ENCODE data around the gene MIOS.

MIOS gene

DNA sequence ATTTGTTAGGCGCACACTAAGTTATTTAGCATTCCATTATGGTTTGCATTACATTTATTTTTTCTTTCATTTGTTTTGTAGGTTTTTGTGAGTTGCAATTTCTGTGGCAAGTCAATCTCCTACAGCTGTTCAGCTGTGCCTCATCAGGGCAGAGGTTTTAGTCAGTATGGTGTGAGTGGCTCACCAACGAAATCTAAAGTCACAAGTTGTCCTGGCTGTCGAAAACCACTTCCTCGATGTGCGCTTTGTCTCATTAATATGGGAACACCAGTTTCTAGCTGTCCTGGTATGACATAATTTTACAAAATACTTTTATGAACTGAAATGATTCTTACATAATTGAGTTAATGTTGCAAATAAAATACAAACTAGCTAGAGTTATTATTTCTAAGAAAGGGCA, 29.5 kb downstream of the MIOS start:
- H3K4me1 ChIP-seq (ENCODE audit: control insufficient read depth, insufficient read depth, low read length), result no peaks in the 10 kb centered on the region

GRCh38 chr7:7607010-7607409, 40.3 kb downstream of the MIOS start:
- no peak overlapping the region for H3K4me3 ChIP-seq (ENCODE audit: low read depth, low read length)
- H3K9me3 ChIP-seq (ENCODE audit: control insufficient read depth, insufficient read depth, low read length), result no peaks in the 10 kb centered on the region
- no peaks in the 10 kb centered on the region for H3K27me3 ChIP-seq (ENCODE audit: control insufficient read depth, insufficient read depth, low read length)
- H3K9ac ChIP-seq (ENCODE audit: low read depth, low read length), result no peak overlapping the region
- no peaks in the 10 kb centered on the region for H3K36me3 ChIP-seq (ENCODE audit: control insufficient read depth, insufficient read depth, low read length)
- no peaks in the 10 kb centered on the region for H3K4me1 ChIP-seq (ENCODE audit: control insufficient read depth, insufficient read depth, low read length)

More for the DNA sequence above, 29.5 kb downstream of the MIOS start:
- Histone ChIP-seq H3K27me3 (ENCODE audit: control insufficient read depth, insufficient read depth, low read length) (no peaks in the 10 kb centered on the region), H3K9ac (ENCODE audit: low read depth, low read length) (no peak overlapping the region), H3K4me3 (ENCODE audit: low read depth, low read length) (no peak overlapping the region), H3K36me3 (ENCODE audit: control insufficient read depth, insufficient read depth, low read length) (peaks cover 8% of the 10 kb centered on the region), H3K9me3 (ENCODE audit: control insufficient read depth, insufficient read depth, low read length) (no peaks in the 10 kb centered on the region)

DNA sequence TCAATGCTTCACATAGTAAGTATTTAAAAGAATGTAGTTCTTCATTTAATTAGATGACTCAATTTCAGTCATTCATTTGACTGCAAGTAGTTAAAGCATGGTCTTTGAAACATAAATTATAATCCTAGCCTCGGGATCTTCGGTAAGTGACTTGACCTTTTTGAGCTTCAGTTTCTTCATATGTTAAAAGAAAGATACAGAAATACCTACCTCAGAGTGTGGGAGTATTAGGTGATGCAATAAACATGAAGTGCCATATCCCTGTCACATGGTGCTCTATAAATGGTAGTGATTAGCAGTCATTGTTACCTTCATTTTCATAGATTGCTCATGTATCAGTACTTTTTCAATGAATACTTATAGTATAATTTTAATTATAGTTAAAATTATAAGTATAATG, 42.6 kb downstream of the MIOS start:
- Histone ChIP-seq H3K27me3 (ENCODE audit: control insufficient read depth, insufficient read depth, low read length) (no peaks in the 10 kb centered on the region), H3K4me3 (ENCODE audit: low read depth, low read length) (no peak overlapping the region), H3K36me3 (ENCODE audit: control insufficient read depth, insufficient read depth, low read length) (no peaks in the 10 kb centered on the region), H3K4me1 (ENCODE audit: control insufficient read depth, insufficient read depth, low read length) (no peaks in the 10 kb centered on the region), H3K9ac (ENCODE audit: low read depth, low read length) (no peak overlapping the region), H3K9me3 (ENCODE audit: control insufficient read depth, insufficient read depth, low read length) (no peaks in the 10 kb centered on the region)

DNA sequence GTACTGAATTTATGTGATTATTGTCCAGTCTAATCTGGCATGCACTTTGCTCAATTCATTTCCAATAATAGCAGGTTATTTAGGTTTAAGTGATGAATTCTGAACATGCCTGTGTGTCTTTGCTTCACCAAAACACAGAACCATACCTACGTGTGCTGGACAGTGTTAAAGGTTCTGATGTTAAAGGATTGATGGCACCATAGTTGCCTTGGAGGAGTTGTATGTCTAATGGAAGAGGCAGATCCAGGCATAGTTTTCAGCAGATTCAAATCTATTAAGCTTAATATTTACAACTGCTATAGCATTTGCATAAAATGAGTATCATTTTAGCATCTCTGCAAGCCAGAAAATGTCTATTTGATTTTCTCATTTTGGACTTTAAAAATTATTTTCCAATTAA, 45.8 kb downstream of the MIOS start:
- Histone ChIP-seq H3K4me3 (ENCODE audit: low read depth, low read length) (no peak overlapping the region), H3K4me1 (ENCODE audit: control insufficient read depth, insufficient read depth, low read length) (no peaks in the 10 kb centered on the region), H3K36me3 (ENCODE audit: control insufficient read depth, insufficient read depth, low read length) (no peaks in the 10 kb centered on the region), H3K27me3 (ENCODE audit: control insufficient read depth, insufficient read depth, low read length) (no peaks in the 10 kb centered on the region), H3K9ac (ENCODE audit: low read depth, low read length) (no peak overlapping the region), H3K9me3 (ENCODE audit: control insufficient read depth, insufficient read depth, low read length) (no peaks in the 10 kb centered on the region)

GRCh38 chr7:7613210-7613609, 46.5 kb downstream of the MIOS start:
- Histone ChIP-seq H3K4me1 (ENCODE audit: control insufficient read depth, insufficient read depth, low read length) (no peaks in the 10 kb centered on the region), H3K36me3 (ENCODE audit: control insufficient read depth, insufficient read depth, low read length) (no peaks in the 10 kb centered on the region), H3K9me3 (ENCODE audit: control insufficient read depth, insufficient read depth, low read length) (no peaks in the 10 kb centered on the region), H3K4me3 (ENCODE audit: low read depth, low read length) (no peak overlapping the region), H3K9ac (ENCODE audit: low read depth, low read length) (no peak overlapping the region), H3K27me3 (ENCODE audit: control insufficient read depth, insufficient read depth, low read length) (no peaks in the 10 kb centered on the region)

DNA sequence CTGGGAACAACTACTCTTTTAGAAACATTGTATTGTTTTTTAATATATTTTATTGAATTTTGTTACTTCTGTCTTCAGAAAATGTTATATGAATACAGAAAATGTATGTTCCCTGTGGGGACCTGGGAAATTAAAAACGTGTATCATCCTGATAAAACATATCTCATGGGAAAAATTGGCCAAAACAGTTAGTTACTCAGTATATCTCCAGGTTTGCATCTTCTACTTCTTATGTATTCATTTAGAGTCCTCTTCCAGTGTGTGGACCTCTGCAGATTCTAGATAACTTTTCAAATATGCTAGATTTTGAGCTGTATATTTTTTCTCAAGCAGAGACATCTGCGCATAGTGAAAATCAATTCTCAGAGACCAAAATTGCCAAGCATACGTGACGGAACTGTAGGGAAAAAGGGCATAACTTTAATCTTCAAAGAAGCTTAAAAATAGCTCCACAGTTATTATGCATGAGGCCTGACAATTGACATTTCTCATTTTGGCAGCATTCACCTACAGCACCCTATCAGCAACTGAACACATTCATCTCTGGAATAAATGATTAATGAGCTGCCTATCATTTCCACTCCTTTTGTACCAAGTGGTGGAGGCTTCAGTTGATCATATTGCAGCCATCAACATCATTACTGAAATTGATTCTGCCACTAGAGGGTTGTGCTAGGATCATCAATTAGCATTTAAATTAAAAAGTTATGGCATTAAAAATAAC, 47.5 kb downstream of the MIOS start:
- H3K4me1 ChIP-seq (ENCODE audit: control insufficient read depth, insufficient read depth, low read length), result no peaks in the 10 kb centered on the region
- H3K36me3 ChIP-seq (ENCODE audit: control insufficient read depth, insufficient read depth, low read length), result no peaks in the 10 kb centered on the region
- H3K27me3 ChIP-seq (ENCODE audit: control insufficient read depth, insufficient read depth, low read length), result no peaks in the 10 kb centered on the region
- H3K4me3 ChIP-seq (ENCODE audit: low read depth, low read length), result no peak overlapping the region
- no peaks in the 10 kb centered on the region for H3K9me3 ChIP-seq (ENCODE audit: control insufficient read depth, insufficient read depth, low read length)
- H3K9ac ChIP-seq (ENCODE audit: low read depth, low read length), result no peak overlapping the region

DNA sequence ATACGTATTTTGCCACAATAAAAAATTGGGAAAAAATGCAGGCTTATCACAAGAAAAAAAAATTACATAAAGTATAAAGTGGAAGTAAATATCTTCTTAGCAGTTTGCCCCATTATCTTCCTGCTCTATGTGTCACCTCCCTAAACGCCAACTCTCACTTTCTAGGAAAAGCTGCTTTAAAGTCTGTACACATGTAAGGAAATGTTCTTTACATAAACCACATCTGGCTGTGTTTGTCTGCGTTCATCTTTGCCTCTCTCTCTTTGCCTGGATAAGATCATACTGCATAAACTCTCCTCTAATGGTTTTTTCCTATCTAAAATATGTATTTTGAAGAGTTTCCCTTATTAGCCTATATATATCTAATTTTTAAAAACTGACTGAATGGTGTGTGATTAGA, 50.9 kb downstream of the MIOS start:
- Histone ChIP-seq H3K9ac (ENCODE audit: low read depth, low read length) (no peak overlapping the region), H3K9me3 (ENCODE audit: control insufficient read depth, insufficient read depth, low read length) (no peaks in the 10 kb centered on the region), H3K4me1 (ENCODE audit: control insufficient read depth, insufficient read depth, low read length) (no peaks in the 10 kb centered on the region), H3K27me3 (ENCODE audit: control insufficient read depth, insufficient read depth, low read length) (no peaks in the 10 kb centered on the region), H3K36me3 (ENCODE audit: control insufficient read depth, insufficient read depth, low read length) (no peaks in the 10 kb centered on the region), H3K4me3 (ENCODE audit: low read depth, low read length) (no peak overlapping the region)

DNA sequence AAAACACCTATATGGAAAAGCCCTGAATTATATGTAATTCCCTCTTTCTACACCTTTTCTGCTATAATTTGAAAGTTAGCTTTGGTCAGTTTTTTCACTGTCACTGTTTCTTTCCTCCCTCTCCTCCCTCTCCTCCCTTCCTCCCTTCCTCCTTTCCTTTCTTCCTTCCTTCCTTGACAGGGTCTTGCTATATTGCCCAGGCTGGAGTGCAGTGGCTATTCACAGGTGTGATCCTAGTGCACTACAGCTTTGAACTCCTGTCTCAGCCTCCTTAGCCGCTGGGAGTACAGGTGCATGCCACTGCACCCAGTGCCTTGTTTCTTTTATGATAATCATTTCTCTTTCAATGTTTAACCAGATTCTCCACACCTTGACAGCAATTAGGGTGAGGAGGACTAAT, 51.7 kb downstream of the MIOS start:
- no peaks in the 10 kb centered on the region for H3K4me1 ChIP-seq (ENCODE audit: control insufficient read depth, insufficient read depth, low read length)
- no peak overlapping the region for H3K9ac ChIP-seq (ENCODE audit: low read depth, low read length)
- no peaks in the 10 kb centered on the region for H3K27me3 ChIP-seq (ENCODE audit: control insufficient read depth, insufficient read depth, low read length)
- no peaks in the 10 kb centered on the region for H3K9me3 ChIP-seq (ENCODE audit: control insufficient read depth, insufficient read depth, low read length)
- H3K36me3 ChIP-seq (ENCODE audit: control insufficient read depth, insufficient read depth, low read length), result no peaks in the 10 kb centered on the region
- H3K4me3 ChIP-seq (ENCODE audit: low read depth, low read length), result no peak overlapping the region

GRCh38 chr7:7620236-7620635, 53.6 kb downstream of the MIOS start:
- no peak overlapping the region for H3K9ac ChIP-seq (ENCODE audit: low read depth, low read length)
- no peaks in the 10 kb centered on the region for H3K9me3 ChIP-seq (ENCODE audit: control insufficient read depth, insufficient read depth, low read length)

DNA sequence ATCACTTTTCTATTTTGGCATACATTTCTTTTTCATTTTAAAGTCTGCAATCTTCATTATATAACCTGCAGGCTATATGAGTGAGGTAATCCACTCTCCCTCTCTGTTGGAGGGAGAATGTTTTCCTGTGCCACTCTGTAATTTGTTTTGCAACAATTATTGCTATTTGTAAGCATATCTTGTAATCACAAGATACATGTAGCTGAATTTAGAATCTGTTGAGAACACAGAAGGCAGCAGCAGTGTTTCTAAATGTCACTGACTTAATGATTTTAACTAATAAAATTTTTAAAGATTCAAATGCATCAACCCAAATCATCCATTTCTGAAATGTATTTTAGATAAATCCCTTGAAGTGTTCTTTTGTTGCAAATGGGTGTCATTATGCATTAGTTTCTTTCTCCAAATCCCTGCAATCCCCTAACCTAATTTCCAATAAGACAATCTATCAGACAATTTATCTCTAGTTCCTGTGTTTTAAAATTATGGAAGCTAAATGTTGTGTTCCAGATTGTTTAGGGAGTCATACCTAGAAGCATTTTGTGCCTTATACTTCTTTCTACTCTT, 54.0 kb downstream of the MIOS start:
- H3K36me3 ChIP-seq (ENCODE audit: control insufficient read depth, insufficient read depth, low read length), result no peaks in the 10 kb centered on the region
- H3K9ac ChIP-seq (ENCODE audit: low read depth, low read length), result no peak overlapping the region
- no peaks in the 10 kb centered on the region for H3K4me1 ChIP-seq (ENCODE audit: control insufficient read depth, insufficient read depth, low read length)
- no peaks in the 10 kb centered on the region for H3K27me3 ChIP-seq (ENCODE audit: control insufficient read depth, insufficient read depth, low read length)
- no peaks in the 10 kb centered on the region for H3K9me3 ChIP-seq (ENCODE audit: control insufficient read depth, insufficient read depth, low read length)
- H3K4me3 ChIP-seq (ENCODE audit: low read depth, low read length), result no peak overlapping the region

More at GRCh38 chr7:7620236-7620635, 53.6 kb downstream of the MIOS start:
- no peaks in the 10 kb centered on the region for H3K36me3 ChIP-seq (ENCODE audit: control insufficient read depth, insufficient read depth, low read length)
- no peaks in the 10 kb centered on the region for H3K4me1 ChIP-seq (ENCODE audit: control insufficient read depth, insufficient read depth, low read length)
- H3K27me3 ChIP-seq (ENCODE audit: control insufficient read depth, insufficient read depth, low read length), result no peaks in the 10 kb centered on the region
- no peak overlapping the region for H3K4me3 ChIP-seq (ENCODE audit: low read depth, low read length)

DNA sequence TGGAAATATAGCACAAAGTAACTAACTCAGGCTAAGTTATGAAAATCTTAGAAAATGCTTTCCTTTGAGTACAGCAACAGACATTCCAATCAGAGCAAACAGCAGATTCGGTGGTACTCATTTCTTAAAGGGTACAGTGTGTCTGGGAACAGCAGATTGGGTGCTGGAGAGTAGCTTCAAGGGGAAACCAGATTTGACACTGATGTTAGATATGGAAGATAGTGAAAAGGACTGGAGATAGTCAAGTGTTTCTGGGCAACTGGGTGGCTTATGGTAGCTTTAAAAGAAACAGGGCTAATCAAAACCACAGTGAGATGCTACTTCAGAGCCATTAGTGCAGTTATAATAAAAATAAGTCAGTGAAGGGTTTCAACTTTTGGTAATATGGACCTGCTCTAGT, 61.8 kb downstream of the MIOS start:
- H3K4me1 ChIP-seq (ENCODE audit: control insufficient read depth, insufficient read depth, low read length), result no peaks in the 10 kb centered on the region

DNA sequence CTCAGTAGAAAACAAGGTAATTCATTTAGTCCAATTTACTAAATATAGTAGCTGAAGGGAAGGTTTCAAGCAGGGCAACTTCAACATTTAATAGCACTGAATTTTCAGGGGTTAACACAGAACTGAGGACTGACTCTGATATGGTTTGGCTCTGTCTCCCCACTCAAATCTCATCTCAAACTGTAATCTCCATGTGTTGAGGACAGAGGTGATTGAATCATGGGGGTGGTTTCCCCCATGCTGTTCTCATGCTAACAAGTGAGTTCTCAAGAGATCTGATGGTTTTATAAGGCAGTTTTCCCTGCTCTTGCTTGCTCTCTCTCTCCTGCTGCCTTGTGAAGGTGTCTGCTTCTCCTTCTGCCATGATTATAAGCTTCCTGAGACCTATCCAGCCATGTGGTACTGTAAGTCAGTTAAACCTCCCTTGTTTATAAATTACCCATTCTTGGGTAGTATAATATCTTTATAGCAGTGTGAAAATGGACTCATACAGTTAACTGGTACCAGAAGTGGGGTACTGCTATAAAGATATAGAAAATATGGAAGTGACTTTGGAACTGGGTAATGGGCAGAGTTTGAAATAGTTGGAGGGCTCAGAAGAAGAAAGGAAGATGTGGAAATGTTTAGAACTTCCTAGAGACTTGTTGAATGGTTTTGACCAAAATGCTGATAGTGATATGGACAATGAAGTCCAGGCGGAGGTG, 64.1 kb downstream of the MIOS start:
- no peaks in the 10 kb centered on the region for H3K9me3 ChIP-seq (ENCODE audit: control insufficient read depth, insufficient read depth, low read length)
- no peaks in the 10 kb centered on the region for H3K36me3 ChIP-seq (ENCODE audit: control insufficient read depth, insufficient read depth, low read length)
- H3K27me3 ChIP-seq (ENCODE audit: control insufficient read depth, insufficient read depth, low read length), result no peaks in the 10 kb centered on the region
- no peak overlapping the region for H3K9ac ChIP-seq (ENCODE audit: low read depth, low read length)
- H3K4me1 ChIP-seq (ENCODE audit: control insufficient read depth, insufficient read depth, low read length), result no peaks in the 10 kb centered on the region
- no peak overlapping the region for H3K4me3 ChIP-seq (ENCODE audit: low read depth, low read length)

More for the DNA sequence above, 61.8 kb downstream of the MIOS start:
- no peak overlapping the region for H3K9ac ChIP-seq (ENCODE audit: low read depth, low read length)
- H3K4me3 ChIP-seq (ENCODE audit: low read depth, low read length), result no peak overlapping the region
- no peaks in the 10 kb centered on the region for H3K27me3 ChIP-seq (ENCODE audit: control insufficient read depth, insufficient read depth, low read length)
- no peaks in the 10 kb centered on the region for H3K9me3 ChIP-seq (ENCODE audit: control insufficient read depth, insufficient read depth, low read length)
- H3K36me3 ChIP-seq (ENCODE audit: control insufficient read depth, insufficient read depth, low read length), result no peaks in the 10 kb centered on the region

Data from iPS-15b (cell line).